ENCODE measurements around the gene OGFR.
A peak's percentile ranks its signal among the peaks of the same experiment; 100 is the strongest.

OGFR gene, protein sequence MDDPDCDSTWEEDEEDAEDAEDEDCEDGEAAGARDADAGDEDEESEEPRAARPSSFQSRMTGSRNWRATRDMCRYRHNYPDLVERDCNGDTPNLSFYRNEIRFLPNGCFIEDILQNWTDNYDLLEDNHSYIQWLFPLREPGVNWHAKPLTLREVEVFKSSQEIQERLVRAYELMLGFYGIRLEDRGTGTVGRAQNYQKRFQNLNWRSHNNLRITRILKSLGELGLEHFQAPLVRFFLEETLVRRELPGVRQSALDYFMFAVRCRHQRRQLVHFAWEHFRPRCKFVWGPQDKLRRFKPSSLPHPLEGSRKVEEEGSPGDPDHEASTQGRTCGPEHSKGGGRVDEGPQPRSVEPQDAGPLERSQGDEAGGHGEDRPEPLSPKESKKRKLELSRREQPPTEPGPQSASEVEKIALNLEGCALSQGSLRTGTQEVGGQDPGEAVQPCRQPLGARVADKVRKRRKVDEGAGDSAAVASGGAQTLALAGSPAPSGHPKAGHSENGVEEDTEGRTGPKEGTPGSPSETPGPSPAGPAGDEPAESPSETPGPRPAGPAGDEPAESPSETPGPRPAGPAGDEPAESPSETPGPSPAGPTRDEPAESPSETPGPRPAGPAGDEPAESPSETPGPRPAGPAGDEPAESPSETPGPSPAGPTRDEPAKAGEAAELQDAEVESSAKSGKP

DNA sequence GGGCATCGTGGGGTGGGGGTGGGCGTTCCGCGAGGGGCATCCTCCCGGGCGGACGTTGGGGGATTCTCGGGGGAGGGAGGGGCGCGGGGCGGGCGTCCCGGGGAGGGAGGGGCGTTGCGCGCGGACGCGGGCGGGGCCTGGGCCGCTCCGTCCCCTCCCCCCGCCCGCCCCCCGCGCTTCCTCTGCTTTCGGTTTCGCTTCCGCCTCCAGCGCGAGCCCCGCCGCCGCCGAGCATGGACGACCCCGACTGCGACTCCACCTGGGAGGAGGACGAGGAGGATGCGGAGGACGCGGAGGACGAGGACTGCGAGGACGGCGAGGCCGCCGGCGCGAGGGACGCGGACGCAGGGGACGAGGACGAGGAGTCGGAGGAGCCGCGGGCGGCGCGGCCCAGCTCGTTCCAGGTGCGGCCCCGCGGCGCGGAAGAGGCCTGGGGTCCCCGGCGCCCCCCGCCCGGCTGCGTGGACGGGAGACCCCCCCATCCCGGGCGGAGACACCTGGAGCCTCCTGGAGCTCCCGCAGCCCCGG lies at the start of gene OGFR:
Gene OGFR, plus strand, starts transcription at position 209 of the 528 bp plus-strand sequence. Its CDS starts 25 bp downstream, at position 234.
- Mint-ChIP-seq H3K9me3 (no peaks in the 10 kb centered on the region), H3K4me3 (peak within 1 kb of the TSS; percentile 89), H3K4me1 (ENCODE audit: low read depth) (peaks cover 30% of the 10 kb centered on the region), H3K27me3 (no peaks in the 10 kb centered on the region), H3K36me3 (ENCODE audit: low read depth) (peaks cover 61% of the 10 kb centered on the region), H3K27ac (peak within 1 kb of the TSS; percentile 95)
- DNase-seq: peak; percentile 83

DNA sequence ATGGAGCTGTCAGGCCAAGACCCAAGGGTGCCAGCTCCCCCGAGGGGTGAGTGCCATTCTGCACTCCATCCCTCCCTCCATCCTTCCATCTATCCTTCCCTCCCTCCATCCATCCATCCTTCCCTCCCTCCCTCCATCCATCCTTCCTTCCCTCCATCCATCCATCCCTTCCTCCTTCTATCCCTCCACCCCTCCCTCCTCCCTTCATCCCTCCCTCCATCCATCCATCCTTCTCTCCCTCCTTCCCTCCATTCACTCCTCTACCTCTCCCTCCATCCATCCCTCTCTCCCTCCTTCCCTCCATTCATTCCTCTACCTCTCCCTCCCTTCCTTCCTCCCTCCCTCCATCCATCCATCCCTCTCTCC lies 49.7 kb upstream of the OGFR start:
- Mint-ChIP-seq H3K36me3 (ENCODE audit: low read depth) (no peaks in the 10 kb centered on the region), H3K4me3 (no peak overlapping the region), H3K4me1 (ENCODE audit: low read depth) (no peaks in the 10 kb centered on the region), H3K27me3 (peaks cover 17% of the 10 kb centered on the region), H3K27ac (no peak overlapping the region), H3K9me3 (no peaks in the 10 kb centered on the region)
- no peak for DNase-seq

DNA sequence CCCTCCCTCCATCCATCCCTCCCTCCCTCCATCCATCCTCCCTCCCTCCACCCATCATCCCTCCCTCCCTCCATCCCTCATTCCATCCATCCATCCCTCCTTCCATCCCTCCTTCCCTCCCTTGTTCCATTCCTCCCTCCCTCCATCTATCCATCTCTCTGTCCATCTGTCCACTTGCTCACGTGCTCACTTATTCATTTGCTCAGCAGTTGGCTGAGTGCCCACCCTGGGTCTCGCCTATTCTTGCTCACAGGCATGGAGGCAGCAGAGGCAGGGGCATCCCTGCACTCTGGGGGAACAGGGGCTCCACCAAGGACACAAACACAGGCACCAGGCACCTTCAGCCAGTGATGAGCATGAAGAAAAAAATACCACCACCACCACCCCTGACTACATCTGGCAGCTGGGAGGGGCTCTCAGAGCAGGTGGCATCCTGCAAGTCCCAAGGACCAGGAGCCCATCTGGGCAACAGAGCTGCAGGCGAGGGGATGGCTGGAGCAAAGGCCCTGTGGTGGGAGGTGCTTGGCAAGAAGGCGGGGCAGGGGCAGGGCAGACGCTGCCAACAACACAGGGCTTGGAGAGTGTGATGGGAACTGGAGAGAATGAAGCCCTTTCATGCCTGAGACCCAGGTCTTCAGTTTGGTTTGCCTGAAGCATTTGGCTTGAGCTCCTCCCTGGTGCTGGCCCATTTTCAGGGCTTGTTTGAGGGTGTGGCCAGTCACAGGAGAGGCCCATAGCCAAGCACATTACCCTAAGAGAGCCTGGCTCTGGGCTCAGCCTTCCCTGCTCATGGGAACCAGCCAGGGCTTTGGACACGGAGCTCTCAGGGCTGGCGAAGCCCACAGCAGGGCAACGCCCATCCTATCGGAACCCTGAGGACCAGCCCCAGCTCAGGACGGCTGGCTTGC lies 48.6 kb upstream of the OGFR start:
- Mint-ChIP-seq H3K27me3 (peaks cover 14% of the 10 kb centered on the region), H3K27ac (no peak overlapping the region), H3K4me1 (ENCODE audit: low read depth) (no peaks in the 10 kb centered on the region), H3K4me3 (no peak overlapping the region), H3K36me3 (ENCODE audit: low read depth) (no peaks in the 10 kb centered on the region), H3K9me3 (no peaks in the 10 kb centered on the region)
- no peak for DNase-seq

DNA sequence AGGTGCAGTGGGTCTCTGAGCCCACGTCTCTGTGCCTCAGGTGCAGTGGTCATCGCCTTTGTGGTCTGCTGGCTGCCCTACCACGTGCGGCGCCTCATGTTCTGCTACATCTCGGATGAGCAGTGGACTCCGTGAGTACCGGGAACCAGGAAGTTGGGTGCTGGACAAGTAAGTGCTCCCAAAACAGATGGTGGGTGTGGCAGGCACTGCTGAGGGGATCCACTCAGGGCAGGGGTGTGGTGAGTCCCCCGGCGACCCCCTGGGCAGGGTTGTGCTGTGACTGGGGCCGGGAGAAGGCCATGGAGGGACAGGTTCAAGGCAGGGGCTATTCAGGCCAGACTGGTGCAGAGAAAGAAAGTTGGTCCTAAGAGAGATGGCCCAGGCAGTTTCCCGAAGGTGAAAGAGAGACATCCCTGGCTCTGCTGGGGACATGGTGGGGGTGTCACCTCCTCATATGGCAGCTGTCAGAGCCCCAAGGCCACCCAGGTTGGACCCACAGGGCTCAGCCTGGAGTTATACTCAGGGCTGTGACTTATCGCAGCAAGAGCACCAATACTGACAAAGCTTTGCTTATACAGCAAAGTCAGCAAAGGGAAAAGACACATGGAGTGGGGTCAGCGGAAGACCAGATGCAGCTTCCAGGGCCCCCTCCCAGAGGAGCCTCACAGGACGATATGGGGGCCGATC lies 46.3 kb upstream of the OGFR start:
- Mint-ChIP-seq H3K4me3 (no peak overlapping the region), H3K36me3 (ENCODE audit: low read depth) (no peaks in the 10 kb centered on the region), H3K27me3 (peaks cover 12% of the 10 kb centered on the region), H3K27ac (no peak overlapping the region), H3K9me3 (no peaks in the 10 kb centered on the region), H3K4me1 (ENCODE audit: low read depth) (no peaks in the 10 kb centered on the region)
- no peak for DNase-seq

DNA sequence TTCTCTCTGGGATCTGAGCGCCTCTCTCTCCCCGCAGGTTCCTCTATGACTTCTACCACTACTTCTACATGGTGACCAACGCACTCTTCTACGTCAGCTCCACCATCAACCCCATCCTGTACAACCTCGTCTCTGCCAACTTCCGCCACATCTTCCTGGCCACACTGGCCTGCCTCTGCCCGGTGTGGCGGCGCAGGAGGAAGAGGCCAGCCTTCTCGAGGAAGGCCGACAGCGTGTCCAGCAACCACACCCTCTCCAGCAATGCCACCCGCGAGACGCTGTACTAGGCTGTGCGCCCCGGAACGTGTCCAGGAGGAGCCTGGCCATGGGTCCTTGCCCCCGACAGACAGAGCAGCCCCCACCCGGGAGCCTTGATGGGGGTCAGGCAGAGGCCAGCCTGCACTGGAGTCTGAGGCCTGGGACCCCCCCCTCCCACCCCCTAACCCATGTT lies 44.6 kb upstream of the OGFR start:
- DNase-seq: no peak
- no peaks in the 10 kb centered on the region for H3K36me3 Mint-ChIP-seq (ENCODE audit: low read depth)
- no peaks in the 10 kb centered on the region for H3K9me3 Mint-ChIP-seq
- no peaks in the 10 kb centered on the region for H3K4me1 Mint-ChIP-seq (ENCODE audit: low read depth)
- H3K27ac Mint-ChIP-seq: no peak overlapping the region
- no peak overlapping the region for H3K4me3 Mint-ChIP-seq
- H3K27me3 Mint-ChIP-seq: peaks cover 12% of the 10 kb centered on the region

DNA sequence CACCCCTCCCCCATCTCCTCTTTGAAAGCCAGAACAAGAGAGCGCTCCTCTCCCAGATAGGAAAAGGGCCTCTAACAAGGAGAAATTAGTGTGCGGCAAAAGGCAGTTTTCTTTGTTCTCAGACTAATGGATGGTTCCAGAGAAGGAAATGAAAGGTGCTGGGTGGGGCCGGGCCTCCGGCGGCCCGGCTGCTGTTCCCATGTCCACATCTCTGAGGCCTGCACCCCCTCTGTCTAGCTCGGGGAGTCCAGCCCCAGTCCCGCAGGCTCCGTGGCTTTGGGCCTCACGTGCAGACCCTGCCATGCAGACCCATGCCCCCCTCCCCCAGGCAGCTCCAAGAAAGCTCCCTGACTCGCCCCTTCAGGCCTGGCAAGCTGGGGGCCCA lies 44.2 kb upstream of the OGFR start:
- Mint-ChIP-seq H3K36me3 (ENCODE audit: low read depth) (no peaks in the 10 kb centered on the region), H3K9me3 (no peaks in the 10 kb centered on the region), H3K4me3 (no peak overlapping the region), H3K4me1 (ENCODE audit: low read depth) (no peaks in the 10 kb centered on the region), H3K27ac (no peak overlapping the region), H3K27me3 (peaks cover 12% of the 10 kb centered on the region)
- DNase-seq: no peak

DNA sequence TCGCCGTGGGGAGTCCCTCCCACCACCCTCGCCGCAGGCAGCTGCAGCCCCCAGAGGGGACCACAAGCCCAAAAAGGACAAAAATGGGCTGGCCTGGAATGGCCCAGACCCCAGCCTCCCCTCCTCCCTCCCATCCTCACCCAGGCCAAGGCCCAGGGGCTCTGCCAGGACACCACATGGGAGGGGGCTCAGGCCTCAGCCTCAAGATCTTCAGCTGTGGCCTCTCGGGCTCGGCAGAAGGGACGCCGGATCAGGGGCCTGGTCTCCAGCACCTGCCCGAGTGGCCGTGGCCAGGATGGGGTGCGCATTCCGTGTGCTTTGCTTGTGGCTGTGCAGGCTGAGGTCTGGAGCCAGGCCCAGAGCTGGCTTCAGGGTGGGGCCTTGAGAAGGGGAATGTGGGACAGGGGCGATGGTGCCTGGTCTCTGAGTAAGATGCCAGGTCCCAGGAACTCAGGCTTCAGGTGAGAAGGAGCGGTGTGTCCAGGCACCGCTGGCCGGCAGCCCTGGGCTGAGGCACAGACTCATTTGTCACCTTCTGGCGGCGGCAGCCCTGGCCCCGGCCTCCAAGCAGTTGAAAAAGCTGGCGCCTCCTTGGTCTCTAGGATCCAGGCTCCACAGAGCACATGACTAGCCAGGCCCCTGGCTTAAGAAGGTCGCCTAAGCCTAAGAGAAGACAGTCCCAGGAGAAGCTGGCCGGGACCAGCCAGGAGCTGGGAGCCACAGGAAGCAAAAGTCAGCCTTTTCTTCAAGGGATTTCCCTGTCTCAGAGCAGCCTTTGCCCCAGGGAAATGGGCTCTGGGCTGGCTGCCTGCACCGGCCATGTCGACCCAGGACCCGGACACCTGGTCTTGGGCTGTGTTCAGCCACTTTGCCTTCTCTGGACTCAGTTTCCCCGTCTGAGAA lies 43.5 kb upstream of the OGFR start:
- Mint-ChIP-seq H3K4me1 (ENCODE audit: low read depth) (no peaks in the 10 kb centered on the region), H3K27ac (no peak overlapping the region), H3K9me3 (no peaks in the 10 kb centered on the region), H3K27me3 (peaks cover 11% of the 10 kb centered on the region), H3K36me3 (ENCODE audit: low read depth) (no peaks in the 10 kb centered on the region), H3K4me3 (no peak overlapping the region)
- no peak for DNase-seq

DNA sequence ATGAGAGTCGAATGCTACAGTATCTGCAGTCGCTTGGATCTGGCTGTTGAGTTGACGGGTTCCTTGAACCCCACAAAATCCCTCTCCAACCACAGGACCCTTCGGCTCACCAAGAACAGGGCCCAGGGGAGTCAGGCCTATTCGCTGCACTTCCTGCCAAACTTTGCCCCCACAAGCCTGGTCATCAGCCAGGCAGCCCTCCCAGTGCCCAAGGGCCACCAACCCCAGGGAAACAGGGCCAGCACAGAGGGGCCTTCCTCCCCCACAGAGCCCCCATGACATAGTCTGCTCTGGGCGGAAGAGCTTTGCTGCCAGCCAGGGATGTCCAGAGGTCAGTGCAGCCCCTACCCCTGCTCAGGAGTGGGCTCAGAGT lies 42.9 kb upstream of the OGFR start:
- Mint-ChIP-seq H3K27me3 (peaks cover 5% of the 10 kb centered on the region), H3K4me1 (ENCODE audit: low read depth) (no peaks in the 10 kb centered on the region)

DNA sequence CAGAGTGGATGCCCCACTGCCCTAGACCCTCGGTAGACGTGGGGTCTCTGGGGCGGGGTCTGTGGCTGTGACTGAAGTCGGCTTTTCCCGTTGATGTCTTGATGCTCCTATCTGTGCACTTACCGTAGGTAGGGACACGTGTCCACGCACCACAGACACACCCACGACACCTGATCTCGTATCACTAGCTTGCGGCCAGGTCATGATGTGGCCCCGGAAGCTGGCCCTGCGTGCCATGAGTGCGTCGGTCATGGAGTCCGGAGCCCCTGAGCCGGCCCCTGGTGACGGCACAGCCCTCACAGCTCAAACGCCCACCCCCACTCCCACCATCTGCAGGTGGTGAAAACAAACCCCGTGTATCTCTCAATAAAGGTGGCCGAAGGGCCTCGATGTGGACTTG lies 42.3 kb upstream of the OGFR start:
- Mint-ChIP-seq H3K27me3 (no peaks in the 10 kb centered on the region), H3K4me3 (no peak overlapping the region), H3K9me3 (no peaks in the 10 kb centered on the region), H3K4me1 (ENCODE audit: low read depth) (peaks cover 2% of the 10 kb centered on the region), H3K27ac (no peak overlapping the region), H3K36me3 (ENCODE audit: low read depth) (no peaks in the 10 kb centered on the region)
- no peak for DNase-seq

More for the DNA sequence above, 42.9 kb upstream of the OGFR start:
- Mint-ChIP-seq H3K4me3 (no peak overlapping the region), H3K9me3 (no peaks in the 10 kb centered on the region), H3K36me3 (ENCODE audit: low read depth) (no peaks in the 10 kb centered on the region), H3K27ac (no peak overlapping the region)
- no peak for DNase-seq

DNA sequence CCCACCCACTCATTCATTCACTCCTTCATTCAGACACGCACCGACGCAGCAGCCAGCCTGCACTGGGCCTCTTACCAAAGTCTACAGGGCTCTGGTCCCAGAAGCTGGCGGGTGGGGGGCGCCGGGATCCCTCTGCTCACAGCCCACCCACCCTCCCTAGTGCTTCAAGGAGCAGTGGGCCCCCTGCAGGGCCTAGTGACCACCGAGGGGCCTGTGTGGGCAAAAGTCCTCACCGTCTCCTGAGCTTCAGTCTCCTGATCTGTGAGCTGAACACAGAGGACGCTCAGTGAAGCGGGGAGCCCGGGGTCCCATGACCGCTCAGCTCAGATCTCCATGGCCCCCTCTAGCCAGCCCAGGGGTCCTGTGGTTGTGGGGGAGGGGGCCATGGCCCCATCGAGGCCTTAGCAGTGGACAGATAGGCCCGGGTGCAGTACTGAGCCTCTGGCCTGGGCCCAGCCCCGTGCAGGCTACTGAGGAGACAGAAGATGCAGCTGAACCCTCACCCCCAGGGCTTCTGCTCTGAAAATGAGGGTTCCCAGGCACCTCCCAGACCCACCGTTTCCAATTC lies 41.8 kb upstream of the OGFR start:
- no peaks in the 10 kb centered on the region for H3K9me3 Mint-ChIP-seq
- no peak overlapping the region for H3K27ac Mint-ChIP-seq
- H3K4me1 Mint-ChIP-seq (ENCODE audit: low read depth): peaks cover 2% of the 10 kb centered on the region
- no peaks in the 10 kb centered on the region for H3K27me3 Mint-ChIP-seq
- no peak overlapping the region for H3K4me3 Mint-ChIP-seq
- no peak for DNase-seq
- no peaks in the 10 kb centered on the region for H3K36me3 Mint-ChIP-seq (ENCODE audit: low read depth)

DNA sequence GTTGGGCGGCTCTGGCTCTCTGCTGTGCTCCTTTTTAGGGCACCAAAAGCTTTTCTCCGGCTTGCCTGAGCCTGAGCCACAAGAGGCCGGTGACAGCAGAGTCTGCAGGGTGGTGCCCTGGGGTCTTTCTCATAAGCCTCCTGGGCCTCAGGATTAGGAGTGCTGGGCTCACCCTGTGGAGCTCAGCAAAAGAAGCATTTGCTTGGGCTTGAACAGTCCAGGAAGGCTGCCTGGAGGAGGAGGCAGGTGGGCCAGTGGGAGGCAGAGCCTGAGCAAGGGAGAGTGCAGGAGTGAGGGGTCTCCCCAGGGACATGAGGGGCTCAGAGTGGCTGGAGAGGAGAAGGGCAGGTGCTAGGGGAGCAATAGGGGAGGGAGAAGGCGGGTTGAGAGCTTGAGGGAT lies 41.2 kb upstream of the OGFR start:
- Mint-ChIP-seq H3K27ac (no peak overlapping the region), H3K4me3 (no peak overlapping the region), H3K4me1 (ENCODE audit: low read depth) (peaks cover 2% of the 10 kb centered on the region), H3K27me3 (no peaks in the 10 kb centered on the region), H3K9me3 (no peaks in the 10 kb centered on the region), H3K36me3 (ENCODE audit: low read depth) (no peaks in the 10 kb centered on the region)
- DNase-seq: no peak

DNA sequence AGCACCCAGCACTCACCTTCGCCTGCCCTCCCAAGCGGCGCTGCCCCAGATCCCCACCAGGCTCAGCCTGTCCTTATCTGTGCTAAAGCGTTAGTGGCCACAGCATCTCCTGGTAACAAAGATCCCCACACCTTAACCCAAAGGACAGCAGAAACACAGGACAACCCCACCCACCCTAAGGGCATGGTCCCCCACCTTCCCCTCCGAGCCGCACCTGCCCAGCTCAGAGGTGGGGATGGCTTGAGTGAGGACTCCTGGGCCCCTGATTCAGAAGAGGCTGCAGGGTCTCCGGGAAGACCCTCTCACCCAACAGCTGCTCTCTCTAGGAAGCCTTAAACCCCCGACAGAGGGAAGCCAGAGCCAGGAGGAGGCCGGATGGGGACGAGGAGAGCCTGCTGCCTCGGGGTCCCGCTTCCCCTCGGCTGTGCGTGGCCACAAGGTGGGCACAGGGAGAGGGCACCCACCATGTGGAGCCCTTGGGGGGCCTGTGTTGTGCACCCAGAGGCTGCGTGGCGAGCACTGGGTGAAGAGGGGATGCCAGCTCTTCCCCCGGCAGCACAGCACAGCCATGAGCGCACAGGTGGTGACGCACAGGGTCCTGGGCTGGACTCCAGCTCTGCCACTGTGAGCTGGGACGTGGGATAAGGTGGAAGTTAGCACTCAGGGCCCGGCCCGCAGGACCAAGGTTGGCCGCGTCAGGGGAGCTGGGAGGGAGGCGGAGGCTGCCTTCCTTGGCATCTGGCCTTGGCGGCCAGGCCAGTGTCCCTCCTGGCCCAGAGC lies 40.3 kb upstream of the OGFR start:
- DNase-seq: no peak
- no peak overlapping the region for H3K27ac Mint-ChIP-seq
- no peaks in the 10 kb centered on the region for H3K27me3 Mint-ChIP-seq
- peaks cover 2% of the 10 kb centered on the region for H3K4me1 Mint-ChIP-seq (ENCODE audit: low read depth)
- no peak overlapping the region for H3K4me3 Mint-ChIP-seq
- H3K9me3 Mint-ChIP-seq: no peaks in the 10 kb centered on the region
- no peaks in the 10 kb centered on the region for H3K36me3 Mint-ChIP-seq (ENCODE audit: low read depth)

Data from activated T-cell treated with anti-CD3 and anti-CD28 coated beads, Interleukin-2, amount 50 U/mL, for 24 hours (primary cell).